ENCODE results near the gene PEF1.

- TF ChIP-seq GLIS3 (CRISPR knock-in tag; IDR thresholded peaks at IDR 0.05) (no peak), ZNF565 (CRISPR knock-in tag; conservative IDR thresholded peaks at IDR 0.05; ENCODE audit: low read depth) (no peak), ZFP3 (CRISPR knock-in tag; IDR thresholded peaks at IDR 0.05) (no peak), PATZ1 (CRISPR knock-in tag; IDR thresholded peaks at IDR 0.05; ENCODE audit: borderline replicate concordance) (no peak), PPARA (CRISPR knock-in tag; IDR thresholded peaks at IDR 0.05; ENCODE audit: borderline replicate concordance) (no peak)
Observed at GRCh38 chr1:31624309-31624708, 20.4 kb downstream of the PEF1 start.

All from SK-N-SH treated with all-trans-retinoic acid at 6 μM for 48 hours (cell line).